ENCODE results near the gene TOB1.
"Not testable (repeated sequence)": the region's sequence is repeated elsewhere in the genome, so short reads cannot be mapped to it uniquely, and the experiment has no call there.

TOB1 gene

GRCh38 chr17:50899559-50900319 lies 33.6 kb upstream of the TOB1 start:
- Histone ChIP-seq H3K27ac (no peak overlapping the region), H3K36me3 (no peaks in the 10 kb centered on the region), H3K9me3 (no peaks in the 10 kb centered on the region), H3K27me3 (no peaks in the 10 kb centered on the region), H3K4me3 (no peak overlapping the region), H3K4me1 (peaks cover 0 to 25% (median 21%) of the 10 kb centered on the region in 4 donors)
- intact Hi-C loops (cut with DNase I; ENCODE audit: low total_unique reads) = no loop called here
- TF ChIP-seq, protein P1, sequence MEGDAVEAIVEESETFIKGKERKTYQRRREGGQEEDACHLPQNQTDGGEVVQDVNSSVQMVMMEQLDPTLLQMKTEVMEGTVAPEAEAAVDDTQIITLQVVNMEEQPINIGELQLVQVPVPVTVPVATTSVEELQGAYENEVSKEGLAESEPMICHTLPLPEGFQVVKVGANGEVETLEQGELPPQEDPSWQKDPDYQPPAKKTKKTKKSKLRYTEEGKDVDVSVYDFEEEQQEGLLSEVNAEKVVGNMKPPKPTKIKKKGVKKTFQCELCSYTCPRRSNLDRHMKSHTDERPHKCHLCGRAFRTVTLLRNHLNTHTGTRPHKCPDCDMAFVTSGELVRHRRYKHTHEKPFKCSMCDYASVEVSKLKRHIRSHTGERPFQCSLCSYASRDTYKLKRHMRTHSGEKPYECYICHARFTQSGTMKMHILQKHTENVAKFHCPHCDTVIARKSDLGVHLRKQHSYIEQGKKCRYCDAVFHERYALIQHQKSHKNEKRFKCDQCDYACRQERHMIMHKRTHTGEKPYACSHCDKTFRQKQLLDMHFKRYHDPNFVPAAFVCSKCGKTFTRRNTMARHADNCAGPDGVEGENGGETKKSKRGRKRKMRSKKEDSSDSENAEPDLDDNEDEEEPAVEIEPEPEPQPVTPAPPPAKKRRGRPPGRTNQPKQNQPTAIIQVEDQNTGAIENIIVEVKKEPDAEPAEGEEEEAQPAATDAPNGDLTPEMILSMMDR (IDR thresholded peaks at IDR 0.05) = no peak
- no peak for DNase-seq

- Histone ChIP-seq H3K36me3 (no peaks in the 10 kb centered on the region), H3K9me3 (no peaks in the 10 kb centered on the region), H3K27me3 (no peaks in the 10 kb centered on the region), H3K27ac (no peak overlapping the region), H3K4me3 (no peak overlapping the region), H3K4me1 (peaks cover 0 to 18% (median 14%) of the 10 kb centered on the region in 4 donors)
- TF ChIP-seq, protein P1 (IDR thresholded peaks at IDR 0.05) = no peak
- DNase-seq = no peak
- intact Hi-C loops (cut with DNase I; ENCODE audit: low total_unique reads) = no loop called here
Measured at GRCh38 chr17:50899005-50899460, 32.9 kb upstream of the TOB1 start.

GRCh38 chr17:50898369-50899004 lies 32.3 kb upstream of the TOB1 start:
- Histone ChIP-seq H3K4me3 (no peak overlapping the region), H3K9me3 (no peaks in the 10 kb centered on the region), H3K36me3 (no peaks in the 10 kb centered on the region), H3K4me1 (peaks cover 0 to 13% (median 9%) of the 10 kb centered on the region in 4 donors), H3K27me3 (no peaks in the 10 kb centered on the region), H3K27ac (no peak overlapping the region)
- intact Hi-C loops (cut with DNase I; ENCODE audit: low total_unique reads) = no loop called here
- TF ChIP-seq, protein P1 (IDR thresholded peaks at IDR 0.05) = no peak
- DNase-seq = no peak

DNA sequence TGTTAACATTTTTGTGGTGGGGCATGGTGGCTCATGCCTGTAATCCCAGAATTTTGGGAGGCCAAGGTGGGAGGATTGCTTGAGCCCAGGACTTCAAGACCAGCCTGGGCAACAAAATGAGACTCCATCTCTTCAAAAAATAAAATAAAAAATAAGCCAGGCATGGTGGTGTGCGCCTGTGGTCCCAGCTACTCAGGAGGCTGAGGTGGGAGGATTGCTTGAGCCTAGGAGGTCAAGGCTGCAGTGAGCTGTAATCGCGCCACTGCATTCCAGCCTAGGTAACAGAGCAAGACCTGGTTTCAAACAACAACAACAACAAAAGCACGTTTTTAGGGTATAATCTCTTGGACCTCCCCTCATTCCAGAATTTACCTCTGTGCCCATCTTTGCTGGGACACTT lies 28.4 kb upstream of the TOB1 start:
- H3K4me3 ChIP-seq; H3K9me3 ChIP-seq; H3K4me1 ChIP-seq; intact Hi-C loops (cut with DNase I; ENCODE audit: low total_unique reads); H3K27ac ChIP-seq; H3K27me3 ChIP-seq; DNase-seq; H3K36me3 ChIP-seq: not testable (repeated sequence)

GRCh38 chr17:50893183-50893993 lies 27.2 kb upstream of the TOB1 start:
- intact Hi-C loops (cut with DNase I; ENCODE audit: low total_unique reads) = no loop called here
- no peak overlapping the region for H3K4me3 ChIP-seq
- no peaks in the 10 kb centered on the region for H3K9me3 ChIP-seq
- peaks cover 0 to 4% (median 0%) of the 10 kb centered on the region in 4 donors for H3K4me1 ChIP-seq
- DNase-seq = peak in 1 of 2 donors; percentile 13
- H3K27me3 ChIP-seq = no peaks in the 10 kb centered on the region
- TF ChIP-seq, protein P1 (IDR thresholded peaks at IDR 0.05) = no peak
- no peaks in the 10 kb centered on the region for H3K36me3 ChIP-seq
- no peak overlapping the region for H3K27ac ChIP-seq
